NCI-H1417 (cell line): Measurements from ENCODE around the gene NCF2.
A peak's percentile ranks its signal among the peaks of the same experiment; 100 is the strongest.

Experiments used
- DNase-seq, 3 experiments: peaks; one replicate each; lab custom pipeline; 2025; lab: John Stamatoyannopoulos, UW

The NCF2 gene

GRCh38 chr1:183611021-183611420, 20.8 kb upstream of the NCF2 start:
- no peak for DNase-seq

DNA sequence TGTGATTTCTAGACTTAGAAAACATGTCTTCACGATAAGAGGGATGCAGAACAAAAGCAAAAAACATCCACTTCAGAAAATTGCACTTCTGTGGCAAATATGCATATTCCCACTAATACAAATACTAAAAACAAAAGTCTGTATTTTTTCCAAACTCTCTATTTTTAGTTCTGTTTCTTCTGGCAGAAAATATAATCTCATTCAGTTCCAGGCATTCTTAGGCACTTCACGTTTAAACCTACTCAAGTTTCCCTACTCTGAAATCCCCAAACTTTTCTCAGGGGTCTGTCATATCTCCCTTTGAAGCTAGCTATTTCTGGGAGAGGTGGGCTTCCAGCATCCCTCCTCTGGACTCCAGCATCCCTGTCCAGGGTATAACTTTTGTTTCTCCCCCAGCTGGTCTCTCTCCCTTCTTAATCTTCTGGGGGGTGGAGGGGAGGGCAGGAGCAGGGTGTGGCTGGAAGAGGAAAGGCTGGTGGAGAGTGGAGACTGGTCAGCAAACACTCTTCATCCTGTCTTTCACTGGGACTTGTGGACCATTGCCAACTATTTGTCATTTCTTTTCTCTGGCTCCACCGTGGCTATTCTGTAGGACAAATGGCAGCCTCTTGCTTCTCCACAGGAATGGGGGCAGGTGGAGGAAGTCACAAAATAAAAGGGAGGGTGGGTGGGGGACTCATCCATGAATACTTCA, 19.6 kb upstream of the NCF2 start:
- no peak for DNase-seq

- peak in 1 of 3 experiments; percentile 70 for DNase-seq
These were observed 19.1 kb upstream of the NCF2 start for GRCh38 chr1:183609313-183609712.

GRCh38 chr1:183607322-183607980, 17.2 kb upstream of the NCF2 start:
- DNase-seq = no peak

GRCh38 chr1:183605904-183606303, 15.6 kb upstream of the NCF2 start:
- DNase-seq = no peak

DNA sequence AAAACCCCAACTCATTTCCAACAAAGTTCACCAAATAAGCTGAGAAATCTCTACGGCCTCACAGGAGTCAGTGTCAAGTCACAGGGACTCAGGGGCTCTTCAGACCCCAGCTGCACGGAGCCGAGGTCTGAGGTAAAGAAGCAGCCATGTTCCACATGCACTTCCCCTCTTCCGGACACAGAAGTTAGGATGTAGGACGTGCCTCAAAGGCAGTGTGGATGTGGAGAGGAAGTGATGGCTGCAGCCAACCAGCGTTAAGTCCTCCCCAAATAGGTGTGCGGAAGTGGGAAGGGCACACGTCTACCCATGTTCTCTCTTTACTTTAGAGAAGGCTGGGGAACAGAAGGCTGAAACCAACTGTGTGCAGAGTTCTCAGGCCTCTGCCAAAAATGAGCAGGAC, 14.6 kb upstream of the NCF2 start:
- no peak for DNase-seq

DNA sequence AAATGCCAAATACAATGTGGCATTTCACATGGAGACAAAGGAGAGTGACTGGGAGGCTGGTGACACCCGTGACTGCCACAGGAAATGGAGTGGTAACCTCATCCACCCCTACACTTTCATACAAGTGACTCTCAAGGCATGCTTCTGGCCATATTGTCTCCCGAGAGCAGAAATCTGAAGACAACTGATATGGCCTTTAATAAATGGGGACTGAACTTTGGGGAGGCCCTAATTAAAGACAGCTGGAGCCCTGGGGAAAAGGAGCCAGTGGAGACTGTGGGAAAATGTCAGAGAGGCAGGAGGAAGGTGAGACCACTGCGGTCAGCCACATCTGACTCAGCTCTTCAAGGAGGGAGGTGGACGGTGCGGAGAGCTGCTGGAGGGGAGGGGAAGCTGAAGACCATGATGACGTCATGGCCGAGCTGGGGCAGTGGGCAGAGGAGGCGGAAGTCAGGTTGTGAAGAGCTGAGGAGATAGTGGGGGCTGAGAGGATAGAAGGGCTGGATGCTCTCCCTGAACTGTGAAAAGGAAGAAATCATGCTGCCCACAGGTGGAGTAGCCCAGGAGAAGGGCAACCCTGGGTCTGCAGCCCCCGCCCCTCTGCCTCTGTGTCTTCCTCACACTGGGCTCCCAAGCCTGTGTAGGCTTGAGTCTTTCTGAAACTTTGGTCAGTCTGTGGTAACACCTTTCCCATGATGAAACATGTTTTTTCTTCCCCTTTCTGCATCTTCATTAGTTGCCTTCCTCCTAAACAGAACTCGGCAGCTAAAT, 14.0 kb upstream of the NCF2 start:
- DNase-seq = no peak

DNA sequence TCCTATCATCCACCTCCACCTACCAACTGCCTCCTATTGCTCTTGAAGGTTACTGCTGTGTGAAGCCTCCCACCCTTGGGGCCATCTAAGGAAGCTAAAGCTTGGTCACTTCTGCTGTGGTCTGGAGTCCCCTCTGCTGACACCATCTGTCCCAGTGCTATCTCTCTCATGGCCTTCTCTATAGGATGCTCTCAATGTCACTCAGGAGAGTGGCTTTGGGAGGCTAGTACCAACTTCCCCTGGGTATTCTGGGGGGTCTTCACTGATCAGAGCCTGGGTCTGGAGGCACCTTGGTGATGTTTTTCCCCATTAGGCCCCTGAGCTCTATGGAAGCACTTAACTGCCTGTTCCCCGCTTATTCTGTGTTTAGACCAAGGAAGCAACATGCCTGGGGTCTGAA, 12.3 kb upstream of the NCF2 start:
- DNase-seq = no peak

DNA sequence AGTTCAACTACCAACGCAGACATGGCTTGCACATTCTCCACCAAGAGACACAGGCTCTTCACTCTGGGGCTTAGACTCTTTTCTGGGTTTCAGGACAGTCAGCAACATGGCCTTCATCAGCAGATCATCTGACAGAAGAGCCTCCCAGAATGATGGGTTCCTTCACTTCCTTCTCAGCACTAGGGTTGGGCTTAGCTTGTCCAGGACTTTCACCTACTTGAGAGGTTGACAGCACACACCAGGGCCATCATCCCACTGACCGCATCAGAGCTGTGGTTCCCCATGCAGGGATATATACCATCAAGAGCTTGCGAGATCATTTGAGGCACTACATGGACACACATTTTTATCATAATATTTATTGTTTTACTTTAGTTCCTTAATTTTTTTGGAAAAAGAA, 10.4 kb upstream of the NCF2 start:
- no peak for DNase-seq

DNA sequence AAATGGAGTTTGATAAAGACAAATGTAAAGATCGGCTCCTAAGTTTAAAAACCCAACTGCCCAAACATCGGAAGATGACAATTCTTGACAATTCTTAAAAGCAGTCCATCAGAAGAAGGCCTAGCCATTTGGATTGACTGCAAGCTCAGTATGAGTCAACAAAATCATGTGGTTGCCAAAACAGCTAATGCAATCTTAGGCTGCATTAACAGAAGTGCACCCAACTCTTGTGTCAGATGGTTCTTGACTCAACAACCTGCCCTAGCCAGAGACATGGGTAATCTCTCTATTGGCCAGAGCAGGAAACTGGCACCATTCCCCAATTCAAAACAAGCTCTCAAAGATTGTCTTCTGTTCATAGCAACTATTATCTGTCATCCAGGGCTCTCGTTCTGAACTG, 9.9 kb upstream of the NCF2 start:
- DNase-seq = no peak

- DNase-seq = no peak
These were observed 8.1 kb upstream of the NCF2 start for GRCh38 chr1:183598386-183598785.

DNA sequence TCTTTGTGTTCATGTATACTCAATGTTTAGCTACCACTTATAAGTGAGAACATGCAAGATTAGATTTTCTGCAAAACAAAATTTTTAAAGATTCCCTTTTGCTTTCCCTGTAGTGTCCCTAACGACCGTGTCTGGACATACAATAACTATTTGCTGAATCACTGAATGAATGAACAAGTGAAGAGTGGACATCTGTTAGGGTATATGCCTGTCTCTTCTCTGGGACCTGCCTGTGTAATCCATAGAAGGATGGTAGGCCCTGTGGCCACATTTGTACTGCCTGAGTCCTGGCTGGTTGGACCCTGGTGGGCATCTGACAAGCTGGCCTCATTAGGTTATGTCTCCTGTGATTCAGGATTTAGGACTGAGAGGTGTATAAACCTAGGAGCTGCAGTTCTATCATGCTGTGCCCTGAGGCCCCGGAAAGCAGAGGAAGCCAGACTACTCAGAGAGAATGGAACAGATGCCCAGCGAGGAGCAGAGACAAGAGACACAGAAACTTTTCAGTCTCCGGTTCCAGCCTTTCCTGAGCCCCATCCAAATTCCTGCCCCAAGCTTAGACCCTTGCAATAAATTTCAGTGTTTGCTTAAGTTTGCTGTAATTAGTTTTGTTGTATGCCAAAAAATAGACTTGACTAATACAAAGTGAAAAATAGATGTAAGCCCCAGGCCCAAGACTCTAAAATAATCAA, 7.5 kb upstream of the NCF2 start:
- no peak for DNase-seq

DNA sequence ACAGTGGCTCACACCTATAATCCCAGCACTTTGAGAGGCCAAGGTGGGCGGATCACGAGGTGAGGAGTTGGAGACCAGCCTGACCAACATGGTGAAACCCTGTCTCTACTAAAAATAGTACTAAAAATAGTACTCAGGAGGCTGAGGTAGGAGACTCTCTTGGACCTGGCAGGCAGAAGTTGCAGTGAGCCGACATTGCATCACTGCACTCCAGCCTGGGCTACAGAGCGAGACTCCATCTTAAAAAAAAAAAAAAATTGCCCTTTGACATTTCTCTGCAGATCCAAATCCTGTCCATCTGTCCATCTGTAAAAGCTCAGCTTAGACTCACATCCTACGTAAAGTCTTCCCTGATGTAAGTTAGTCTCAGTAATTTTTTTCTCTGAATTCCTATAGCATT, 6.2 kb upstream of the NCF2 start:
- no peak for DNase-seq

GRCh38 chr1:183595537-183595936, 5.3 kb upstream of the NCF2 start:
- DNase-seq = no peak

GRCh38 chr1:183593356-183593755, 3.1 kb upstream of the NCF2 start:
- DNase-seq = no peak

GRCh38 chr1:183592733-183593132, 2.5 kb upstream of the NCF2 start:
- no peak for DNase-seq

DNA sequence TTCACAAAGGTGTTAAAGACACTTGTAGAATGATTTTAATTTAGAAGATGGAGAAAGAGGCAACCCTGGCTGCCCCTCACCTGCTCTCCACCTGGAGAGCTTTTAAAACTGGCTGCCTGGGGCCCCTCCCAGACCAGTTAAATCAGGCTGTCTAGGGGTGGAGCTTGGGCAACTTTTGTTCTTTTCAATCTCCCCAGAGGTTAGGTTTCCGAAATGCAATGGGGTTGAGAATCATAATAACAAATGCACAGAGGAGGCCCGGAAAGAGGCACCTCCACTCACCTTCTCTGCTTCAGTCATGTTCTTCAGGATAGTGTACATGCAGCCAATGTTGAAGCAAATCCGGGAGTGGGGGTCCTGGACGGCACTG, 400 bp downstream of the NCF2 start:
- DNase-seq = no peak

- no peak for DNase-seq
These were observed 875 bp downstream of the NCF2 start for GRCh38 chr1:183589384-183589783.

DNA sequence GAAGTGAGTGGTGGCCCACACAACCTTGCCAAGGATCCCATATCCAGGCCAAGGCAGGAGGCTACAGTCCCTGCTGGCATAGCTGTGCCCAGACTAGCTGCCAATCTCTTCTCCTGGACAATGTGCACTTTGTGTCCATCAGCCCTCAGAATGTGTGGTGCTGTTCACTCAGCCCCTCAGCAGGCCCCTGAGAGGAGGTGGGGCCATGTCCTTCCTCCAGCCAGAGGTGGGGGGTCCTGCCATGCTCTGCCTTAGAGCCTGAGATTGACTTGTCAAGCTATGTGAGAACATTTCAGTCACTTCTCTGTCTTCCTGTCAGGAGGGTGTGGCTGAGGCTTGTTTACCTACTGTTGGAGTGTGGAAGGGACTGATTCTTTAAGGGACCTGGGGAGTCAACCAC, 1.4 kb downstream of the NCF2 start:
- no peak for DNase-seq

- DNase-seq = no peak
These were observed 3.3 kb downstream of the NCF2 start for GRCh38 chr1:183586926-183587325.

DNA sequence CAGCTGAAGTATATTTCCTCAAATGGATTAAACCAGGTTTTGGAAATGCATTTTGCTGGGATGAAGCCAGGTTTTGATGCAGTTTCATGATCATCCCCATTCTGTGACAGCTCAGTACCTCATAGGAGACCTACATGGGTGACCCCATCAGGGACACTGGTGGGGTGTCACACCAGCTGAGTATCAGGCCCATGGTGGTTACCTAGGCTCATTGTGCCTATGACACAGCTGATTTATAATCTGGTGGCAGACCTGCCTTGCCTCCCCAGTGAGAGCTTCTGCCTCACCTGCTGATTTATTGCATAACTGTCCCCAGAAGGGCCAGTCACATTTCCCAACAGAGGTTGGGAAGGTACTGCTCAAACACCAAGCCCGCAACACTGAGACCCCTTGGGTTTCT, 3.8 kb downstream of the NCF2 start:
- no peak for DNase-seq

- DNase-seq = no peak
These were observed 5.2 kb downstream of the NCF2 start for GRCh38 chr1:183585038-183585437.

GRCh38 chr1:183584147-183584546, 6.1 kb downstream of the NCF2 start:
- no peak for DNase-seq
